ENCODE results near the gene FAM184A.

- TF ChIP-seq ZBTB43 (CRISPR knock-in tag; IDR thresholded peaks at IDR 0.05): no peak
- no peak for TF ChIP-seq TAF1 (IDR thresholded peaks at IDR 0.05; ENCODE audit: control insufficient read depth, extremely low read depth, insufficient read depth, low read length, severe bottlenecking)
- no peak for TF ChIP-seq RFX7 (CRISPR knock-in tag; IDR thresholded peaks at IDR 0.05)
Observed at GRCh38 chr6:119032428-119032827, 46.0 kb downstream of the FAM184A start.

Data from K562 (cell line).